Measurements from ENCODE around the gene USH2A. TPM values are rescaled to one million over a fixed set of nuclear protein-coding genes. Genes with fewer than 3 reads are reported as not detected.

The USH2A gene
- total and polyA plus RNA-seq, 11 donors: 0.03 to 4.7 (median 1.7) TPM

GRCh38 chr1:215635827-215636226 is 787.4 kb downstream of the USH2A start:
- Histone ChIP-seq H3K27ac (peak overlapping the region in 1 of 12 donors; percentile 53), H3K36me3 (no peaks in the 10 kb centered on the region), H3K27me3 (peaks cover 0 to 3% (median 0%) of the 10 kb centered on the region in 9 donors), H3K9me3 (no peaks in the 10 kb centered on the region), H3K4me1 (peaks cover 0 to 2% (median 0%) of the 10 kb centered on the region in 12 donors), H3K4me3 (no peak overlapping the region)
- intact Hi-C loops (cut with DNase I): no loop called here
- WGBS, 4 donors: 78 to 87% (median 85%) methylated on average over 6 of the region's 6 CpGs
- TF ChIP-seq, protein P1, sequence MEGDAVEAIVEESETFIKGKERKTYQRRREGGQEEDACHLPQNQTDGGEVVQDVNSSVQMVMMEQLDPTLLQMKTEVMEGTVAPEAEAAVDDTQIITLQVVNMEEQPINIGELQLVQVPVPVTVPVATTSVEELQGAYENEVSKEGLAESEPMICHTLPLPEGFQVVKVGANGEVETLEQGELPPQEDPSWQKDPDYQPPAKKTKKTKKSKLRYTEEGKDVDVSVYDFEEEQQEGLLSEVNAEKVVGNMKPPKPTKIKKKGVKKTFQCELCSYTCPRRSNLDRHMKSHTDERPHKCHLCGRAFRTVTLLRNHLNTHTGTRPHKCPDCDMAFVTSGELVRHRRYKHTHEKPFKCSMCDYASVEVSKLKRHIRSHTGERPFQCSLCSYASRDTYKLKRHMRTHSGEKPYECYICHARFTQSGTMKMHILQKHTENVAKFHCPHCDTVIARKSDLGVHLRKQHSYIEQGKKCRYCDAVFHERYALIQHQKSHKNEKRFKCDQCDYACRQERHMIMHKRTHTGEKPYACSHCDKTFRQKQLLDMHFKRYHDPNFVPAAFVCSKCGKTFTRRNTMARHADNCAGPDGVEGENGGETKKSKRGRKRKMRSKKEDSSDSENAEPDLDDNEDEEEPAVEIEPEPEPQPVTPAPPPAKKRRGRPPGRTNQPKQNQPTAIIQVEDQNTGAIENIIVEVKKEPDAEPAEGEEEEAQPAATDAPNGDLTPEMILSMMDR (IDR thresholded peaks at IDR 0.05): no peak
- TF ChIP-seq POLR2A (IDR thresholded peaks at IDR 0.05): no peak
- ATAC-seq (no peak), DNase-seq (no peak)

- no peak overlapping the region for H3K4me3 ChIP-seq
- H3K27me3 ChIP-seq: peaks cover 0 to 3% (median 0%) of the 10 kb centered on the region in 9 donors
- peaks cover 0 to 2% (median 0%) of the 10 kb centered on the region in 12 donors for H3K4me1 ChIP-seq
- 57 to 70% (median 64%) methylated on average over 3 of the region's 3 CpGs for WGBS, 4 donors
- intact Hi-C loops (cut with DNase I): no loop called here
- DNase-seq (peak in 1 of 5 donors; percentile 33), ATAC-seq (peak in 1 of 4 donors; percentile 30)
- TF ChIP-seq, protein P1 (IDR thresholded peaks at IDR 0.05): no peak
- TF ChIP-seq POLR2A (IDR thresholded peaks at IDR 0.05): no peak
- no peak overlapping the region for H3K27ac ChIP-seq
- peaks cover 0 to 3% (median 0%) of the 10 kb centered on the region in 12 donors for H3K9me3 ChIP-seq
- H3K36me3 ChIP-seq: no peaks in the 10 kb centered on the region
Measured at GRCh38 chr1:215631489-215631888, 791.8 kb downstream of the USH2A start.

DNA sequence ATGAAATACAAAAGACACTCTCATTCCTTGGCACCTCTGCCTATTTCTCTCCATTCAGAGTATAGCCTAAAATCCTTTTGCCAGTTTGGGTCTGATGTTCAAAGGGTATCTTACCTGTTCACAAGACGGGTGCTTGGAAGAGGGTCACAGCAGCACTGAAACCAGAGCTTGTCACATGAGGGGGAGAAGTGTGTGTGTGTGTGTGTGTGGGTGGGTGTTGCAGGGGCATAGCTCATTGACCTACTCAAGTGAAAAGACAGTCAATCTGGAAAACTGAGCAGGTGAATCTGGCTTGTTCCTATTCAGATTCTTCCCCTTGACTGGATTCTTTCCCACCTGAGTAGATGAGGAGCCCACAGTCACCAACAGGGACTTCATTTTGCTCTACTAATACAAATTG is 792.2 kb downstream of the USH2A start:
- ATAC-seq (no peak), DNase-seq (no peak)
- Histone ChIP-seq H3K4me3 (no peak overlapping the region), H3K4me1 (no peaks in the 10 kb centered on the region), H3K9me3 (peaks cover 0 to 3% (median 0%) of the 10 kb centered on the region in 12 donors), H3K36me3 (no peaks in the 10 kb centered on the region), H3K27ac (no peak overlapping the region), H3K27me3 (peaks cover 0 to 3% (median 0%) of the 10 kb centered on the region in 9 donors)
- TF ChIP-seq, protein P1 (IDR thresholded peaks at IDR 0.05): no peak
- no peak for TF ChIP-seq POLR2A (IDR thresholded peaks at IDR 0.05)
- 69 to 86% (median 81%) methylated on average over 1 of the region's 1 CpG for WGBS, 4 donors
- intact Hi-C loops (cut with DNase I): no loop called here

DNA sequence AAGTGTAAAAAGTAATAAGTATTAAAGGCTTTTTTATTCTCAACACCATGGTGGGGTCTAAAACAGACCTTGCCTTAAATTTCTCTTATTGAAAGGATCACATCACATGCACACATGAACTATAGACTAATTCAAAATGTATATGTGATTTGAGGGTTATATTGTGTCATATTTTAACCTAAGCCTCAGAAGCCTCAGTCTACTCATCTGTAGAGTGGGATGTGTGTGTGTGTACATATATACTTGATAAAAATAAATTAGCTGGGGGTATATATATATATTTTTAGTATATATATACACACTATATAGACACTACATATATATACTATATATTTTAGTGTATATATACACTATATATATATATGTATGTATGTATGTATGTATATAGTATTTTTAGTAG is 797.3 kb downstream of the USH2A start:
- H3K36me3 ChIP-seq: peaks cover 0 to 33% (median 15%) of the 10 kb centered on the region in 9 donors
- H3K9me3 ChIP-seq: peaks cover 0 to 3% (median 0%) of the 10 kb centered on the region in 12 donors
- H3K4me3 ChIP-seq: no peak overlapping the region
- intact Hi-C loops (cut with DNase I): no loop called here
- no peak overlapping the region for H3K27ac ChIP-seq
- TF ChIP-seq, protein P1 (IDR thresholded peaks at IDR 0.05): no peak
- no peak for TF ChIP-seq POLR2A (IDR thresholded peaks at IDR 0.05)
- H3K4me1 ChIP-seq: no peaks in the 10 kb centered on the region
- DNase-seq: no peak
- H3K27me3 ChIP-seq: no peaks in the 10 kb centered on the region
- ATAC-seq: no peak
